SK-N-SH (cell line): ENCODE measurements around the gene PIK3CA.

Source experiments
- CHD2 ChIP-seq: fragments of 150-350 bp; IDR thresholded peaks from 2 replicates; pipeline ENCODE4 v1.6.1; 2018; ENCODE audit warnings: low read length; ENCODE audit not compliant: partially characterized antibody
- RXRA ChIP-seq: IDR thresholded peaks from 2 replicates; pipeline ENCODE4 v1.4.0; 2012; ENCODE audit warnings: low read depth, mild to moderate bottlenecking, borderline replicate concordance
- TCF12 ChIP-seq: IDR thresholded peaks from 2 replicates; pipeline ENCODE4 v1.4.0; 2012
- TF ChIP-seq, protein P1 (sequence below): fragments of 200-600 bp; sonication (generic); IDR thresholded peaks from 2 replicates; pipeline ENCODE4 v1.6.1; 2017; ENCODE audit warnings: antibody characterized with exemption, mild to moderate bottlenecking, moderate library complexity

DNA sequence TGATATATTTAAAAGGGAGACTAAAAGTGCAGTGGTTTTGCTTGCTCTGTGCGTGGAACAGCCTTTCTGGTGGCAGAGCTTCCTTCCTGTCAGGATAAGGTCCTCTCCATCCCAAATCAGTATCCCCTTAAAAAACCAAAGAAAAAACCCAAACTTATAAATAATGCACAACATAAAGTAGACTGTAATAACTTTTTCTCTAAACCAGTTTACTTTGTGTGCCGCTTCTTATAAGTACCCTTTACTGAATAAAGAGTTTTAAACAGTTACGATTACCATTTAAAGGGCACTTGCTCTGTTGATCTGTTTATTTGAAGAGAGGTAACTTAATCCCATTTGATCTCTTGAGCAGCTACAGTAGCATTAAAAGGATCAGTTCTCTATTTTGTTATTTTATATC lies 2.5 kb downstream of the PIK3CA start:
- TF ChIP-seq TCF12 (no peak), RXRA (no peak), CHD2 (no peak)
- TF ChIP-seq, protein P1, sequence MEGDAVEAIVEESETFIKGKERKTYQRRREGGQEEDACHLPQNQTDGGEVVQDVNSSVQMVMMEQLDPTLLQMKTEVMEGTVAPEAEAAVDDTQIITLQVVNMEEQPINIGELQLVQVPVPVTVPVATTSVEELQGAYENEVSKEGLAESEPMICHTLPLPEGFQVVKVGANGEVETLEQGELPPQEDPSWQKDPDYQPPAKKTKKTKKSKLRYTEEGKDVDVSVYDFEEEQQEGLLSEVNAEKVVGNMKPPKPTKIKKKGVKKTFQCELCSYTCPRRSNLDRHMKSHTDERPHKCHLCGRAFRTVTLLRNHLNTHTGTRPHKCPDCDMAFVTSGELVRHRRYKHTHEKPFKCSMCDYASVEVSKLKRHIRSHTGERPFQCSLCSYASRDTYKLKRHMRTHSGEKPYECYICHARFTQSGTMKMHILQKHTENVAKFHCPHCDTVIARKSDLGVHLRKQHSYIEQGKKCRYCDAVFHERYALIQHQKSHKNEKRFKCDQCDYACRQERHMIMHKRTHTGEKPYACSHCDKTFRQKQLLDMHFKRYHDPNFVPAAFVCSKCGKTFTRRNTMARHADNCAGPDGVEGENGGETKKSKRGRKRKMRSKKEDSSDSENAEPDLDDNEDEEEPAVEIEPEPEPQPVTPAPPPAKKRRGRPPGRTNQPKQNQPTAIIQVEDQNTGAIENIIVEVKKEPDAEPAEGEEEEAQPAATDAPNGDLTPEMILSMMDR = no peak
